Trophoblast cell (in vitro differentiated cells and primary cell): Measurements from ENCODE around the gene SLA2.

ENCODE experiments used
- DNase-seq, 2 donors: peaks; one replicate each; pipeline ENCODE4 v3.0.0-alpha.2; 2016
- H2AFZ ChIP-seq: 2 replicates; pipeline ENCODE4 v1.6.1; 2013; ENCODE audit warnings: low read length, moderate library complexity, mild to moderate bottlenecking; ENCODE audit not compliant: insufficient read depth, poor library complexity
- H2AK5ac ChIP-seq: 2 replicates; pipeline ENCODE4 v1.6.1; 2013; ENCODE audit warnings: mild to moderate bottlenecking, low read length
- H2BK120ac ChIP-seq: 2 replicates; pipeline ENCODE4 v1.6.1; 2013; ENCODE audit warnings: low read length, mild to moderate bottlenecking, moderate library complexity; ENCODE audit not compliant: insufficient read depth, poor library complexity
- H2BK12ac ChIP-seq: 2 replicates; pipeline ENCODE4 v1.6.1; 2013; ENCODE audit warnings: mild to moderate bottlenecking, low read length, moderate library complexity
- H2BK5ac ChIP-seq: 2 replicates; pipeline ENCODE4 v1.6.1; 2013; ENCODE audit warnings: low read length, low read depth, moderate library complexity, mild to moderate bottlenecking; ENCODE audit not compliant: poor library complexity
- H3K14ac ChIP-seq: 2 replicates; pipeline ENCODE4 v1.6.1; 2013; ENCODE audit warnings: mild to moderate bottlenecking, low read length
- H3K18ac ChIP-seq: 2 replicates; pipeline ENCODE4 v1.6.1; 2013; ENCODE audit warnings: mild to moderate bottlenecking, low read length
- H3K23ac ChIP-seq: 2 replicates; pipeline ENCODE4 v1.6.1; 2013; ENCODE audit warnings: low read length
- H3K27ac ChIP-seq: 2 replicates; pipeline ENCODE4 v1.5.1; 2013; ENCODE audit warnings: low read depth, mild to moderate bottlenecking, inconsistent platforms, low read length, moderate library complexity
- H3K27me3 ChIP-seq: 2 replicates; pipeline ENCODE4 v1.6.1; 2013; ENCODE audit warnings: inconsistent platforms, mild to moderate bottlenecking, low read length, moderate library complexity; ENCODE audit not compliant: insufficient read depth
- H3K36me3 ChIP-seq, 2 experiments: 1 replicate in 1 of 2; 2 replicates in 1 of 2; pipeline ENCODE4 v1.6.1; 2013; ENCODE audit warnings: low read length in 2 of 2, mild to moderate bottlenecking in 2 of 2, moderate library complexity in 1 of 2; ENCODE audit not compliant: insufficient read depth in 2 of 2, control insufficient read depth in 1 of 2
- H3K4ac ChIP-seq: 2 replicates; pipeline ENCODE4 v1.6.1; 2013; ENCODE audit warnings: low read depth, mild to moderate bottlenecking, low read length, moderate library complexity
- H3K4me1 ChIP-seq, 2 experiments: 1 replicate in 1 of 2; 2 replicates in 1 of 2; pipeline ENCODE4 v1.6.1; 2013; ENCODE audit warnings: low read length in 2 of 2, mild to moderate bottlenecking in 2 of 2, moderate library complexity in 1 of 2; ENCODE audit not compliant: insufficient read depth in 2 of 2, control insufficient read depth in 1 of 2
- H3K4me2 ChIP-seq: 2 replicates; pipeline ENCODE4 v1.6.1; 2013; ENCODE audit warnings: inconsistent platforms, mild to moderate bottlenecking, low read length, moderate library complexity
- H3K4me3 ChIP-seq: 2 replicates; pipeline ENCODE4 v1.5.1; 2013; ENCODE audit warnings: mild to moderate bottlenecking, low read depth, low read length, inconsistent platforms
- H3K79me1 ChIP-seq: one replicate; pipeline ENCODE4 v1.6.1; 2013; ENCODE audit warnings: low read length
- H3K79me2 ChIP-seq: 2 replicates; pipeline ENCODE4 v1.6.1; 2013; ENCODE audit warnings: low read length, mild to moderate bottlenecking; ENCODE audit not compliant: control insufficient read depth, insufficient read depth, poor library complexity
- H3K9ac ChIP-seq: 2 replicates; pipeline ENCODE4 v1.6.1; 2013; ENCODE audit warnings: mild to moderate bottlenecking, low read length
- H3K9me3 ChIP-seq: 2 replicates; pipeline ENCODE4 v1.6.1; 2013; ENCODE audit warnings: low read depth, mild to moderate bottlenecking, control low read depth, inconsistent platforms, low read length; ENCODE audit not compliant: insufficient read depth
- H4K12ac ChIP-seq: 2 replicates; pipeline ENCODE4 v1.6.1; 2013; ENCODE audit warnings: low read depth, mild to moderate bottlenecking, low read length, moderate library complexity
- H4K8ac ChIP-seq: 2 replicates; pipeline ENCODE4 v1.6.1; 2013; ENCODE audit warnings: low read depth, mild to moderate bottlenecking, low read length, moderate library complexity
- H4K91ac ChIP-seq: one replicate; pipeline ENCODE4 v1.6.1; 2013; ENCODE audit warnings: low read depth, mild to moderate bottlenecking, low read length, moderate library complexity
- WGBS: extraction: QIAGEN DNeasy Blood & Tissue Kit; methylation state at CpG from one replicate; pipeline ENCODE4 v1.1.7; 2013; ENCODE audit warnings: missing lambda C conversion rate; ENCODE audit not compliant: insufficient read length, insufficient coverage; ENCODE audit errors: extremely low coverage; 5-methylcytosine and 5-hydroxymethylcytosine counted together

SLA2 gene

GRCh38 chr20:36587388-36588070, 58.5 kb downstream of the SLA2 start:
- Histone ChIP-seq H4K8ac (no peak overlapping the region), H4K91ac (no peak overlapping the region), H2AK5ac (no peak overlapping the region), H2BK120ac (no peak overlapping the region), H3K4me1 (peaks cover 9 to 12% of the 10 kb centered on the region in 2 experiments), H3K27me3 (no peaks in the 10 kb centered on the region), H3K4ac (no peak overlapping the region), H3K79me2 (peaks cover 2% of the 10 kb centered on the region), H3K14ac (no peak overlapping the region), H2BK5ac (no peak overlapping the region), H3K18ac (no peak overlapping the region), H3K9ac (peak overlapping the region; percentile 15), H3K36me3 (peaks cover 13 to 22% of the 10 kb centered on the region in 2 experiments), H3K23ac (no peak overlapping the region), H3K27ac (no peak overlapping the region), H2AFZ (no peak overlapping the region), H3K9me3 (peaks cover 6% of the 10 kb centered on the region), H3K4me2 (no peak overlapping the region), H2BK12ac (no peak overlapping the region), H4K12ac (no peak overlapping the region), H3K79me1 (no peaks in the 10 kb centered on the region), H3K4me3 (no peak overlapping the region)
- no CpG with 5 or more reads among the region's 3 CpGs for whole genome bisulfite sequencing
- DNase-seq: no peak

GRCh38 chr20:36585410-36586125, 60.4 kb downstream of the SLA2 start:
- H2BK120ac ChIP-seq: no peak overlapping the region
- no peak overlapping the region for H3K23ac ChIP-seq
- no peak overlapping the region for H3K14ac ChIP-seq
- no peaks in the 10 kb centered on the region for H3K79me1 ChIP-seq
- H3K18ac ChIP-seq: peak overlapping the region; percentile 76
- H2AK5ac ChIP-seq: peak overlapping the region; percentile 62
- peak; percentile 77 to 89 for DNase-seq
- peak overlapping the region; percentile 33 for H3K4ac ChIP-seq
- H3K4me3 ChIP-seq: no peak overlapping the region
- peak overlapping the region; percentile 53 for H3K27ac ChIP-seq
- H2BK12ac ChIP-seq: peak overlapping the region; percentile 54
- peak overlapping the region; percentile 2 for H3K4me2 ChIP-seq
- no peak overlapping the region for H2AFZ ChIP-seq
- peak overlapping the region; percentile 35 for H4K8ac ChIP-seq
- peaks cover 9 to 12% of the 10 kb centered on the region in 2 experiments for H3K4me1 ChIP-seq
- H3K9me3 ChIP-seq: peaks cover 3% of the 10 kb centered on the region
- peaks cover 2% of the 10 kb centered on the region for H3K79me2 ChIP-seq
- no peaks in the 10 kb centered on the region for H3K27me3 ChIP-seq
- no peak overlapping the region for H3K9ac ChIP-seq
- no peak overlapping the region for H2BK5ac ChIP-seq
- WGBS: no CpG with 5 or more reads among the region's 8 CpGs
- no peak overlapping the region for H4K12ac ChIP-seq
- H3K36me3 ChIP-seq: peaks cover 14 to 22% of the 10 kb centered on the region in 2 experiments
- H4K91ac ChIP-seq: no peak overlapping the region

DNA sequence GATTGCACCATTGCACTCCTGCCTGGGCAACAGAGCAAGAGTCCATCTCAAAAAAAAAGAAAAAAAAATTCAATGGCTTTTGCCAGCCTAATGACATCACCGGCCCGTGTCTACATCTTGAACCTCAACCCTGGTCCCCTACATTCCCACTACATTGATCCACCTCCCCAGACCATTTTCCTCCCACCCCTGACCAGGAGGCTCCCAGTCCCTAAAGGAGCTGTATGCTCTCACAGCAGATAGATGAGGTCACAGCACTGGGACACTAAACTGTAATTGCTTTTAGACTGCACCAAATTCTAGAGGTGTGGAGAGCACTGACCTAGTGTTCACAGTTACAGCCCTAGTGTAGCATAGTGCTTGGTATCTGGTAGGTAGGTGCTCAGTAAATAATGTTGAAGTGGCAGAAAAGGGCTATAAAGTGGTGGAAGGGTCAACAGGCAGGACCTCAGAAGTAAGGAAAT, 61.9 kb downstream of the SLA2 start:
- Histone ChIP-seq H3K79me2 (peaks cover 2% of the 10 kb centered on the region), H2AK5ac (no peak overlapping the region), H2AFZ (no peak overlapping the region), H3K36me3 (peaks cover 21 to 31% of the 10 kb centered on the region in 2 experiments), H3K27ac (no peak overlapping the region), H4K8ac (no peak overlapping the region), H3K4me1 (peaks cover 9 to 12% of the 10 kb centered on the region in 2 experiments), H3K9me3 (peaks cover 3% of the 10 kb centered on the region), H3K14ac (no peak overlapping the region), H3K27me3 (no peaks in the 10 kb centered on the region), H3K4me2 (no peak overlapping the region), H4K91ac (no peak overlapping the region), H3K4ac (no peak overlapping the region), H2BK12ac (no peak overlapping the region), H4K12ac (no peak overlapping the region), H3K18ac (no peak overlapping the region), H2BK5ac (no peak overlapping the region), H3K23ac (no peak overlapping the region), H3K79me1 (no peaks in the 10 kb centered on the region), H3K9ac (no peak overlapping the region), H2BK120ac (no peak overlapping the region), H3K4me3 (no peak overlapping the region)
- DNase-seq: no peak
- WGBS: no CpG with 5 or more reads among the region's 2 CpGs

GRCh38 chr20:36582821-36583220, 63.2 kb downstream of the SLA2 start:
- Histone ChIP-seq H3K9ac (no peak overlapping the region), H4K91ac (no peak overlapping the region), H2AFZ (no peak overlapping the region), H3K27ac (no peak overlapping the region), H3K79me2 (peaks cover 2% of the 10 kb centered on the region), H3K36me3 (peaks cover 28 to 33% of the 10 kb centered on the region in 2 experiments), H3K4me3 (no peak overlapping the region), H2BK120ac (no peak overlapping the region), H3K9me3 (peaks cover 3% of the 10 kb centered on the region), H3K4ac (no peak overlapping the region), H3K14ac (no peak overlapping the region), H2AK5ac (no peak overlapping the region), H3K27me3 (no peaks in the 10 kb centered on the region), H3K4me2 (no peak overlapping the region), H2BK12ac (no peak overlapping the region), H2BK5ac (no peak overlapping the region), H3K18ac (no peak overlapping the region), H4K8ac (no peak overlapping the region), H3K79me1 (no peaks in the 10 kb centered on the region), H3K23ac (no peak overlapping the region), H4K12ac (no peak overlapping the region), H3K4me1 (peaks cover 9 to 12% of the 10 kb centered on the region in 2 experiments)
- WGBS: no CpG with 5 or more reads among the region's 4 CpGs
- peak; percentile 64 to 72 for DNase-seq
